ENCODE results near the gene CSH2.
A peak's percentile ranks its signal among the peaks of the same experiment; 100 is the strongest.
"Not testable (repeated sequence)": the region's sequence is repeated elsewhere in the genome, so short reads cannot be mapped to it uniquely, and the experiment has no call there.

Gene CSH2

GRCh38 chr17:63880706-63881105 lies 7.2 kb upstream of the CSH2 start:
- no peak for ATAC-seq
- no peak for TF ChIP-seq ZC3H10 (CRISPR knock-in tag; IDR thresholded peaks at IDR 0.05)
- TF ChIP-seq BACH2 (CRISPR knock-in tag; IDR thresholded peaks at IDR 0.05; ENCODE audit: borderline replicate concordance): no peak
- no peak for TF ChIP-seq TOX (CRISPR knock-in tag; IDR thresholded peaks at IDR 0.05; ENCODE audit: borderline replicate concordance)
- TF ChIP-seq ISL1 (CRISPR knock-in tag; IDR thresholded peaks at IDR 0.05): no peak
- no peak for TF ChIP-seq TSHZ2 (CRISPR knock-in tag; IDR thresholded peaks at IDR 0.05)
- no peak for TF ChIP-seq ARNTL (CRISPR knock-in tag; IDR thresholded peaks at IDR 0.05; ENCODE audit: borderline replicate concordance, low read depth)
- TF ChIP-seq PPARA (CRISPR knock-in tag; IDR thresholded peaks at IDR 0.05; ENCODE audit: borderline replicate concordance): no peak
- TF ChIP-seq CSDC2 (CRISPR knock-in tag; IDR thresholded peaks at IDR 0.05): no peak
- TF ChIP-seq CSRNP3 (CRISPR knock-in tag; IDR thresholded peaks at IDR 0.05): no peak
- TF ChIP-seq ZNF8 (CRISPR knock-in tag; IDR thresholded peaks at IDR 0.05): no peak
- no peak for TF ChIP-seq PATZ1 (CRISPR knock-in tag; IDR thresholded peaks at IDR 0.05; ENCODE audit: borderline replicate concordance)
- no peak for TF ChIP-seq OSR1 (CRISPR knock-in tag; IDR thresholded peaks at IDR 0.05)

- ATAC-seq: not testable (repeated sequence)
Measured at GRCh38 chr17:63878413-63878812, 4.9 kb upstream of the CSH2 start.

GRCh38 chr17:63874693-63875092 lies 1.2 kb upstream of the CSH2 start:
- not testable (repeated sequence) for ATAC-seq

- ATAC-seq: not testable (repeated sequence)
Measured at GRCh38 chr17:63874061-63874626, 667 bp upstream of the CSH2 start.

- not testable (repeated sequence) for ATAC-seq
Measured at GRCh38 chr17:63871646-63872365, 1.7 kb downstream of the CSH2 start.

- ATAC-seq: not testable (repeated sequence)
Measured at GRCh38 chr17:63870292-63870665, 3.2 kb downstream of the CSH2 start.

- peak; percentile 11; the same call in 1 of the 3 replicates for ATAC-seq
Measured at GRCh38 chr17:63869491-63870291, 3.8 kb downstream of the CSH2 start.

- peak; percentile 85 for ATAC-seq
Measured at GRCh38 chr17:63866625-63867024, 6.9 kb downstream of the CSH2 start.
